GM08714 (cell line): ENCODE results near the gene FAM228B.

Experiments
- H3K4me3 ChIP-seq: fragments of 200-500 bp; sonication (Bioruptor generic); 2 replicates; pipeline ENCODE4 v1.5.1; 2014; ENCODE audit warnings: mild to moderate bottlenecking, low read length, inconsistent platforms
- ZNF274 ChIP-seq: IDR thresholded peaks from 2 replicates; pipeline ENCODE4 v1.6.1; 2012; ENCODE audit warnings: mild to moderate bottlenecking, low read depth, low read length

The FAM228B gene

GRCh38 chr2:24123195-24123921 is at the start of gene FAM228B, which contains the start of gene PFN4:
Gene FAM228B, plus strand, starts transcription at chr2:24123469. Its CDS starts 893 bp downstream, at chr2:24124362.
Gene PFN4, minus strand, starts transcription at chr2:24123334. Its CDS starts 799 bp downstream, at chr2:24122535.
- TF ChIP-seq ZNF274, result no peak
- H3K4me3 ChIP-seq, result peak within 1 kb of the TSS; percentile 97

GRCh38 chr2:24073816-24074215 is 49.5 kb upstream of the FAM228B start:
- no peak overlapping the region for H3K4me3 ChIP-seq
- no peak for TF ChIP-seq ZNF274

- no peak for TF ChIP-seq ZNF274
Observed at GRCh38 chr2:24075259-24075658, 48.0 kb upstream of the FAM228B start.

GRCh38 chr2:24075915-24076848 is 47.1 kb upstream of the FAM228B start, which contains the start of gene SF3B6:
Gene SF3B6, minus strand, starts transcription at chr2:24076326. Its CDS starts 97 bp downstream, at chr2:24076229.
- no peak for TF ChIP-seq ZNF274
- H3K4me3 ChIP-seq, result peak within 1 kb of the TSS; percentile 68

More at GRCh38 chr2:24075259-24075658, 48.0 kb upstream of the FAM228B start:
- peak overlapping the region; percentile 68 for H3K4me3 ChIP-seq

- no peak for TF ChIP-seq ZNF274
- peak overlapping the region; percentile 68 for H3K4me3 ChIP-seq
Observed at GRCh38 chr2:24076849-24077534, 46.3 kb upstream of the FAM228B start.

- TF ChIP-seq ZNF274, result no peak
- peak overlapping the region; percentile 68 for H3K4me3 ChIP-seq
Observed at GRCh38 chr2:24077535-24077877, 45.8 kb upstream of the FAM228B start.

- no peak overlapping the region; the same call in 1 of the 2 replicates for H3K4me3 ChIP-seq
- no peak for TF ChIP-seq ZNF274
Observed at GRCh38 chr2:24077879-24078278, 45.4 kb upstream of the FAM228B start.

GRCh38 chr2:24080701-24081100 is 42.6 kb upstream of the FAM228B start:
- no peak for TF ChIP-seq ZNF274
- H3K4me3 ChIP-seq, result no peak overlapping the region

- H3K4me3 ChIP-seq, result peak overlapping the region; percentile 70; the same call in 1 of the 2 replicates
- no peak for TF ChIP-seq ZNF274
Observed at GRCh38 chr2:24082787-24083566, 40.3 kb upstream of the FAM228B start.

GRCh38 chr2:24083567-24084385 is 39.5 kb upstream of the FAM228B start:
- H3K4me3 ChIP-seq, result peak overlapping the region; percentile 70; the same call in 1 of the 2 replicates
- no peak for TF ChIP-seq ZNF274

- H3K4me3 ChIP-seq, result peak within 1 kb of the TSS; percentile 70; the same call in 1 of the 2 replicates
- TF ChIP-seq ZNF274, result no peak
Observed at GRCh38 chr2:24084386-24085199, 38.7 kb upstream of the FAM228B start, which contains the start of gene TP53I3. Gene TP53I3, minus strand, starts transcription at chr2:24084834. Its CDS starts 508 bp downstream, at chr2:24084326.

- peak overlapping the region; percentile 70; the same call in 1 of the 2 replicates for H3K4me3 ChIP-seq
- TF ChIP-seq ZNF274, result no peak
Observed at GRCh38 chr2:24085200-24085489, 38.1 kb upstream of the FAM228B start.
